Lung (tissue), 16 donors: ENCODE results near the gene GSK3A. TPM values are rescaled to one million over a fixed set of nuclear protein-coding genes. Genes with fewer than 3 reads are reported as not detected.

Experiments
- ATAC-seq: fragments of 200-7000 bp; cut with Tn5 transposase; one replicate; pipeline ENCODE4 v1.9.1; 2020; ENCODE audit warnings: moderate number of reproducible peaks; ENCODE audit not compliant: insufficient read depth, low FRiP score
- DNase-seq, 3 donors: peaks; one replicate each; pipeline ENCODE4 v3.0.0-alpha.2; 2013 to 2017
- H3K27ac ChIP-seq, 2 donors: one replicate each; pipeline ENCODE4 v1.5.1; 2013; ENCODE audit warnings: mild to moderate bottlenecking in 2 of 2, moderate library complexity in 2 of 2, control low read depth in 1 of 2, inconsistent platforms in 1 of 2, low read depth in 1 of 2, low read length in 1 of 2
- H3K27me3 ChIP-seq, 3 donors: one replicate each; pipeline ENCODE4 v1.5.1; 2013; ENCODE audit warnings: low read length in 2 of 3; ENCODE audit not compliant: control insufficient read depth in 3 of 3, insufficient read depth in 3 of 3
- H3K36me3 ChIP-seq, 4 donors: one replicate each; pipeline ENCODE4 v1.5.1; 2013; ENCODE audit warnings: low read length in 4 of 4, mild to moderate bottlenecking in 1 of 4, moderate library complexity in 1 of 4; ENCODE audit not compliant: control insufficient read depth in 4 of 4, insufficient read depth in 4 of 4
- H3K4me1 ChIP-seq, 5 donors: one replicate each; pipeline ENCODE4 v1.5.1; 2013; ENCODE audit warnings: low read length in 5 of 5, mild to moderate bottlenecking in 2 of 5, moderate library complexity in 1 of 5; ENCODE audit not compliant: control insufficient read depth in 5 of 5, insufficient read depth in 5 of 5
- H3K4me3 ChIP-seq: one replicate; pipeline ENCODE4 v1.5.1; 2013; ENCODE audit warnings: mild to moderate bottlenecking, control low read depth, moderate library complexity
- H3K9ac ChIP-seq, 2 donors: one replicate each; pipeline ENCODE4 v1.5.1; 2013; ENCODE audit warnings: low read length in 2 of 2, control low read depth in 1 of 2; ENCODE audit not compliant: insufficient read depth in 1 of 2
- H3K9me3 ChIP-seq, 4 donors: one replicate each; pipeline ENCODE4 v1.5.1; 2013; ENCODE audit warnings: low read length in 3 of 4, mild to moderate bottlenecking in 1 of 4, moderate library complexity in 1 of 4; ENCODE audit not compliant: control insufficient read depth in 4 of 4, insufficient read depth in 3 of 4
- CTCF ChIP-seq: IDR thresholded peaks from 2 replicates; pipeline ENCODE4 v1.5.1; 2012; ENCODE audit warnings: mild to moderate bottlenecking; ENCODE audit errors: control extremely low read depth, extremely low read depth
- WGBS, 2 donors: extraction: QIAGEN DNeasy Blood & Tissue Kit; methylation state at CpG; one replicate each; pipeline ENCODE4 v1.1.7; 2013; 5-methylcytosine and 5-hydroxymethylcytosine counted together
- long read RNA-seq, 5 donors: transcript quantifications; one replicate each; lab custom pipeline, GENCODE V29; 2026
- polyA plus RNA-seq, 2 donors: library from polyadenylated mRNA; stranded (reverse); fragments of 200-250 nt; gene quantifications; one replicate each; pipeline ENCODE4 v1.2.1, GENCODE V29; 2013
- total RNA-seq, 2 donors: library from RNA; depleted of rRNA in 1 of 2; stranded (reverse); fragments of >200 nt in 1 of 2; gene quantifications; one replicate each; pipeline ENCODE4 v1.2.1, GENCODE V29; 2014 to 2021
- donor health status: control.
- donor health status: control.
- donor health status: Bipolar disorder and iron deficiency.
- donor health status: healthy.
- donor health status: DM: yes; HTN: yes; CAD: no.

GSK3A gene
- total RNA-seq (10 to 100 TPM; 23.7 to 38.8 TPM), polyA plus RNA-seq (10 to 100 TPM; 53.7 to 54.2 TPM)
- long read RNA-seq, donor 1, transcript GSK3A-201 (11 exons, 2,188 nt), result major isoform, 22 of 31 reads
- long read RNA-seq, donor 1, partial matches to known transcripts, result 5 of 31 reads
- long read RNA-seq, donor 1, other reads (novel, unspliced or antisense), result 0 of 31 reads
- long read RNA-seq, donor 2, partial matches to known transcripts, result 0 of 5 reads
- long read RNA-seq, donor 2, other reads (novel, unspliced or antisense), result 0 of 5 reads
- long read RNA-seq, donor 3, transcript GSK3A-201 (11 exons, 2,188 nt), result major isoform, 10 of 11 reads
- long read RNA-seq, donor 3, partial matches to known transcripts, result 0 of 11 reads
- long read RNA-seq, donor 3, other reads (novel, unspliced or antisense), result 0 of 11 reads
- long read RNA-seq, donor 4, transcript GSK3A-201 (11 exons, 2,188 nt), result major isoform, 6 of 8 reads
- long read RNA-seq, donor 4, partial matches to known transcripts, result 0 of 8 reads
- long read RNA-seq, donor 4, other reads (novel, unspliced or antisense), result 0 of 8 reads
- long read RNA-seq, donor 5, transcript GSK3A-201 (11 exons, 2,188 nt), result major isoform, 16 of 19 reads
- long read RNA-seq, donor 5, partial matches to known transcripts, result 0 of 19 reads
- long read RNA-seq, donor 5, other reads (novel, unspliced or antisense), result 0 of 19 reads

DNA sequence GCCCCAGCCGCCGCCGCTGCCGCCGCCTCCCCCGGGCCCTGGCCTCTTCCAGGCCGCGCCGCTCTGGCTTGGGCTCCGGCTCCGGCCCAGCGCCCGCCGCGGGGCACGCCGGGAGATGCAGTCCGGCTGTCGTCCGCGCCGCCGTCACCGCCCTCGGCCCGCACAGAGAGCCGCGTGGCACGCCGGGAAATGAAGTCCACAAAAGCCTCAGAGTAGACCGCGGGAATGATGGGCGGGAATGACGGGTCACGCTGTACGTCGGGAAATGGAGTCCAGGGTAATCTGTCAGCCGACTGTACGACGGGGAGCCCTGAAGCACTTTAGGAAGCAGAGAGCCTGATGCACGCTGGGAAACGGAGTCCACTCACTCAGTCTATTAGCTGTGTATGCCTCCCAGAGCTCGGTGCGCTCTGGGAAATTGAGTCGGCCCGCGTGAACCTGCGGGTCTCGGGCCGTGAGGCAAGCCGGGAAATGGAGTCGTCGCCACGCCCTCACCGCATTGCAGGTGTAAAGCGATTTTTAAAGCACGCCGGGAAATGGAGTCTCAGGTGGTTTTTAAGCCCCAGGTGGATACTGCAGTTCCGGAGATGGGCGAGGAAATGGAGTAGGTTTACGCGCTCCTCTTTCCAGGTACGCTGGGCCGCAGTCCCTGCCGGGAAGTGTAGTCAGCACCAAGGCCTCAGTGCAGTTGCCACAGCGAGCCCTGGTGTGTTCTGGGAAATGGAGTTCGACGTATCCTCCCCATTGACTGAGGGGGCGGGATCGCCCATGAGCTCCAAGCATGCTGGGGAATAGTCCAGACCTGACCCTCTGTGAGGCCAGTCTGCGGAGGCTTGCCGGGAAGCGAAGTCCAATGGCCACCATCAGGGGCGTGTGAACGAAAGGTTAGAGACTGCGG, at the start of gene GSK3A:
Gene GSK3A, minus strand, starts transcription at position 91 of the 898 bp plus-strand sequence. CDS start 137 bp downstream, outside the sequence.
- peak within 1 kb of the TSS; percentile 83 for H3K4me3 ChIP-seq
- no peaks in the 10 kb centered on the region for H3K27me3 ChIP-seq
- no peak for TF ChIP-seq CTCF
- H3K9ac ChIP-seq, result peak within 1 kb of the TSS; percentile 72 to 73
- peaks cover 0 to 23% (median 7%) of the 10 kb centered on the region in 4 donors for H3K36me3 ChIP-seq
- peak within 1 kb of the TSS; percentile 90 to 94 for H3K27ac ChIP-seq
- 0% methylated on average over 62 to 76 of the region's 76 CpGs for WGBS, 2 donors
- peak; percentile 99 to 100 (median 100) for DNase-seq
- H3K9me3 ChIP-seq, result no peaks in the 10 kb centered on the region
- peak; percentile 87 for ATAC-seq
- H3K4me1 ChIP-seq, result peaks cover 0 to 33% (median 3%) of the 10 kb centered on the region in 5 donors

- no peak overlapping the region for H3K4me3 ChIP-seq
- peaks cover 0 to 6% (median 0%) of the 10 kb centered on the region in 5 donors for H3K4me1 ChIP-seq
- no peaks in the 10 kb centered on the region for H3K27me3 ChIP-seq
- peaks cover 14 to 87% (median 40%) of the 10 kb centered on the region in 4 donors for H3K36me3 ChIP-seq
- no peak for ATAC-seq
- no peak for TF ChIP-seq CTCF
- no peak overlapping the region for H3K27ac ChIP-seq
- H3K9ac ChIP-seq, result no peak overlapping the region
- DNase-seq, result no peak
- H3K9me3 ChIP-seq, result no peaks in the 10 kb centered on the region
- WGBS, 2 donors, result 78 to 79% methylated on average over 9 of the region's 9 CpGs
Measured at GRCh38 chr19:42291435-42291810, 49.0 kb upstream of the GSK3A start.

DNA sequence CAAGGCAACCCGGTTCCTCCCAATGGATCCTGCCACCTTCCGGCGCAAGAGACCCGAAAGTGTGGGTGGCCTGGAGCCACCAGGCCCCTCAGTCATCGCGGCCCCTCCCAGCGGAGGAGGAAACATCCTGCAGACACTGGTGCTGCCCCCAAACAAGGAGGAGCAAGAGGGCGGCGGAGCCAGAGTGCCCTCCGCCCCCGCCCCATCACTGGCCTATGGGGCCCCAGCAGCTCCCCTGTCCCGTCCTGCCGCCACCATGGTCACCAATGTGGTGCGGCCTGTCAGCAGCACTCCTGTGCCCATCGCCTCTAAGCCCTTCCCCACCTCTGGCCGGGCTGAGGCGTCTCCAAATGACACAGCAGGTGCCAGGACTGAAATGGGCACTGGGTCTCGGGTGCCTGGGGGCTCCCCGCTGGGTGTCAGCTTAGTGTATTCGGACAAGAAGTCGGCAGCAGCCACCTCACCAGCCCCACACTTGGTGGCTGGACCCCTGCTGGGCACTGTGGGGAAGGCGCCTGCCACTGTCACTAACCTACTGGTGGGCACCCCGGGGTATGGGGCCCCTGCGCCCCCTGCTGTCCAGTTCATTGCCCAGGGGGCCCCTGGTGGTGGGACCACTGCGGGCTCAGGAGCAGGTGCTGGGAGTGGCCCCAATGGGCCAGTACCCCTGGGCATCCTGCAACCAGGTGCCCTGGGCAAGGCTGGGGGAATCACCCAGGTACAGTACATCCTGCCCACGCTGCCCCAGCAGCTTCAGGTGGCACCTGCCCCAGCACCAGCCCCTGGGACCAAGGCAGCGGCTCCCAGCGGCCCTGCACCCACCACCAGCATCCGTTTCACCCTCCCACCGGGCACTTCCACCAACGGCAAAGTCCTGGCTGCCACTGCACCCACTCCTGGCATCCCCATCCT, 48.4 kb upstream of the GSK3A start:
- Histone ChIP-seq H3K4me1 (peaks cover 3 to 13% (median 5%) of the 10 kb centered on the region in 5 donors), H3K27ac (no peak overlapping the region)
- no peak for DNase-seq

More for the DNA sequence above, 48.4 kb upstream of the GSK3A start:
- no peak for TF ChIP-seq CTCF
- WGBS, 2 donors, result 89 to 90% methylated on average over 31 of the region's 31 CpGs
- no peak for ATAC-seq
- H3K9me3 ChIP-seq, result no peaks in the 10 kb centered on the region
- no peak overlapping the region for H3K9ac ChIP-seq
- peaks cover 14 to 87% (median 36%) of the 10 kb centered on the region in 4 donors for H3K36me3 ChIP-seq
- no peak overlapping the region for H3K4me3 ChIP-seq
- H3K27me3 ChIP-seq, result no peaks in the 10 kb centered on the region
